GM12878 (cell line): Measurements from ENCODE around the gene RMND1. TPM values are rescaled to one million over a fixed set of nuclear protein-coding genes. Genes with fewer than 3 reads are reported as not detected.

Experiments
- IKZF1 ChIP-seq: fragments of 450-650 bp; conservative IDR thresholded peaks from 2 replicates; pipeline ENCODE4 v1.6.1; 2017; ENCODE audit warnings: antibody characterized with exemption, mild to moderate bottlenecking
- KDM1A ChIP-seq: fragments of 200-600 bp; sonication (generic); IDR thresholded peaks from 2 replicates; pipeline ENCODE4 v1.6.1; 2016; ENCODE audit warnings: borderline replicate concordance
- MLLT1 ChIP-seq: fragments of 450-650 bp; IDR thresholded peaks from 2 replicates; pipeline ENCODE4 v1.6.1; 2016; ENCODE audit warnings: mild to moderate bottlenecking
- NR2F1 ChIP-seq: fragments of 450-650 bp; conservative IDR thresholded peaks from 2 replicates; pipeline ENCODE4 v1.6.1; 2017; ENCODE audit warnings: mild to moderate bottlenecking
- PAX5 ChIP-seq: IDR thresholded peaks from 2 replicates; pipeline ENCODE4 v1.6.1; 2011; ENCODE audit warnings: low read depth, low read length, borderline replicate concordance
- SMARCA5 ChIP-seq: fragments of 450-650 bp; IDR thresholded peaks from 2 replicates; pipeline ENCODE4 v1.6.1; 2017; ENCODE audit warnings: mild to moderate bottlenecking
- SREBF2 ChIP-seq: IDR thresholded peaks from 2 replicates; pipeline ENCODE4 v1.6.1; 2012; ENCODE audit warnings: mild to moderate bottlenecking, low read length
- TAF1 ChIP-seq: IDR thresholded peaks from 2 replicates; pipeline ENCODE4 v1.6.1; 2011; ENCODE audit warnings: mild to moderate bottlenecking, low read depth, low read length, borderline replicate concordance
- ZBTB4 ChIP-seq: fragments of 450-650 bp; formaldehyde crosslinking; IDR thresholded peaks from 2 replicates; pipeline ENCODE4 v1.4.0; 2022; ENCODE audit warnings: mild to moderate bottlenecking, moderate library complexity
- polyA plus RNA-seq, 11 experiments: library from polyadenylated mRNA; depleted of rRNA in 4 of 11; unstranded in 6 of 11; stranded (reverse) in 5 of 11; fragments of >200 nt; fragmentation: Nextera tagmentation in 4 of 11; fragmentation: Illumina TruSeq in 1 of 11; extraction: Ambion mirVana in 4 of 11; extraction: Trizol in 1 of 11; gene quantifications; 1 replicate in 1 of 11; 2 replicates in 10 of 11; pipeline versions ENCODE4 v1.2.1 to v1.2.3, GENCODE V29; 2011 to 2016; ENCODE audit warnings: inconsistent platforms in 2 of 11, missing spikeins in 2 of 11, low read depth in 1 of 11
- total RNA-seq, 4 experiments: library from RNA; depleted of rRNA in 3 of 4; stranded (reverse); fragments of >200 nt in 3 of 4; fragmentation: Illumina TruSeq in 1 of 4; extraction: Trizol in 1 of 4; gene quantifications; 2 replicates each; pipeline versions ENCODE4 v1.2.1 to v1.2.3, GENCODE V29; 2013 to 2021

Gene RMND1
- total and polyA plus RNA-seq, 10 of the 15 experiments (the other 5 are each of a cell fraction or from before 2014, with no cell fraction given) = 15.9 to 34.5 (median 21.4) TPM

- TF ChIP-seq MLLT1 = no peak
- TF ChIP-seq NR2F1 = no peak; the same call in 1 of the 2 replicates
- 0 out of 2 replicates have a peak, but pooled peaks have one; percentile 3 for TF ChIP-seq PAX5
- peak; percentile 66; the same call in 1 of the 2 replicates for TF ChIP-seq IKZF1
- TF ChIP-seq ZBTB4 (CRISPR knock-in tag) = no peak
- peak; percentile 70; the same call in 1 of the 2 replicates for TF ChIP-seq SMARCA5
- no peak for TF ChIP-seq SREBF2
- no peak for TF ChIP-seq KDM1A
- peak; percentile 29; the same call in 1 of the 2 replicates for TF ChIP-seq TAF1
Observed at GRCh38 chr6:151390851-151391470, 61.0 kb downstream of the RMND1 start (continued).
